ENCODE results near the gene CYP17A1.
A peak's percentile ranks its signal among the peaks of the same experiment; 100 is the strongest.
"Not testable (repeated sequence)": the region's sequence is repeated elsewhere in the genome, so short reads cannot be mapped to it uniquely, and the experiment has no call there.

The CYP17A1 gene

DNA sequence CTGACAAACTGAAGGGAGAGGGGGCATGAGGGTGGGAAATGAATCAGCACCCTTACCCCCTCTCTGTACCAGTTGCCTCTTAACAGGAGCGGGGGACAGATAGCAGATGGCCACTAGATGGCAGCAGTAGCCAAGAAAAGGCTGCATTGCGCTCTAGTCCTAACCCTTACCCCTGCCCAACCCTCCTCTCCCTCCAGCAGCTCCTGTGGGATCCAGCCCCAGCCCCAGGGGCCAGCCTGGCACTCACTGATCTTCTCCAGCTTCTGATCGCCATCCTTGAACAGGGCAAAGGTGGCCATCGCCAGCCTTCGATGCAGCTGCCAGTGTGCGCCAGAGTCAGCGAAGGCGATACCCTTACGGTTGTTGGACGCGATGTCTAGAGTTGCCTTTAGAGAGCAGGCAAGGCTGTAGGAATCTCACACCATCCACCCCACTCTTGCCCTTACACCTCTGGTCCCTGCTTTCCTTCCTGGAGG, 2.2 kb downstream of the CYP17A1 start:
- peak; percentile 66 for DNase-seq

DNA sequence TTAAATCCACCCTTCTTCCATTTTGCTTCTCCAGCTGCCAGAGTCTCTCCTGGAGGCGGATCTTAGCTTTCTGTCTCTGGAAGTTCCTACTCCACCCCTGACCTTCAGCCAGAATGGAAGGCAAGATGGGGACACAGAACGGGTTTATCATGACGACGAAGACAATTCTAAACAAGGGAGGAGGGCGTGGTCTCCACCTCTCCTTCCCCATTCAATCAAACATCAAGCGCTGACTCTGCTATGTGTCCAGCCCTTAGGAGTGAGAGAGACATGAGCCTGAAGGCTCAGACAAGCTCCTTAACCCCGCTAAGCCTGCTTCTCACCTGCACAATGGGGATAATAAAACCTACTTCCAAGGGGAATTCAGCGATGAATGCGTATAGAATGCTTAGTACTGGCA, 3.1 kb downstream of the CYP17A1 start:
- no peak for DNase-seq

DNA sequence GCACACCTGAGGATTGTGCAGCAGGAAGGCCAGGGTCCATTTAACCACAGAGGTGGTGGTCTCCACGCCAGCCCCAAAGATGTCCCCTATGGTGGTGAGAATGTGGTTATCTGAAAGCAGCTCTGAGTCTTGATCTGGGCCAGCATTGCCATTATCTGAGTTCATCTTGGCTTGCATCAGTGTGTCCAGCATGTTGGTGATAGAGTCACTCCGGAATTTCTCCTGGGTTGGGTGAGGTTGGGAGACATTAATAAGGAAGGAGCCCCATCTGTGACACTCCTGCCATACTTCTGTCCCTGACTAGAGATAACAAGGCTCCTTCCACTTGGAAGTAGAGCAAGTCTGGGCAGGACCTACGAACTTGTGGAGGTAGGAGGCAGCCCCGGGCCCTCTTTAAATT, 4.2 kb downstream of the CYP17A1 start:
- DNase-seq, result no peak

DNA sequence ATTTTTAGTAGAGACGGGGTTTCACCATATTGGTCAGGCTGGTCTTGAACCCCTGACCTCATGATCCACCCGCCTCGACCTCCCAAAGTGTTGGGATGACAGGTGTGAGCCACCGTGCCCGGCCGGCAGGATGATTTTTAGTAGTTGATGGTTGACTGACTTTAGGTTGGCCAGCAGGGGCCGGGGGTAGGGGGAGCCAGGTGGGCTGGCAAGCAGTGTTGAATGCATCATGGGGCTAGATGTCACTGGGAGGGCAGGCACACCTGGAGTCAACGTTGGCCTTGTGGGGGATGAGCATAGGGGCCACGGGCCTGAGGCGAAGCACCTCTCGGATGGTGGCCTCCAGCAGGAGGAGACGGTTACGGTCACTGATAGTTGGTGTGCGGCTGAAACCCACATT, 5.0 kb downstream of the CYP17A1 start:
- DNase-seq, result no peak

DNA sequence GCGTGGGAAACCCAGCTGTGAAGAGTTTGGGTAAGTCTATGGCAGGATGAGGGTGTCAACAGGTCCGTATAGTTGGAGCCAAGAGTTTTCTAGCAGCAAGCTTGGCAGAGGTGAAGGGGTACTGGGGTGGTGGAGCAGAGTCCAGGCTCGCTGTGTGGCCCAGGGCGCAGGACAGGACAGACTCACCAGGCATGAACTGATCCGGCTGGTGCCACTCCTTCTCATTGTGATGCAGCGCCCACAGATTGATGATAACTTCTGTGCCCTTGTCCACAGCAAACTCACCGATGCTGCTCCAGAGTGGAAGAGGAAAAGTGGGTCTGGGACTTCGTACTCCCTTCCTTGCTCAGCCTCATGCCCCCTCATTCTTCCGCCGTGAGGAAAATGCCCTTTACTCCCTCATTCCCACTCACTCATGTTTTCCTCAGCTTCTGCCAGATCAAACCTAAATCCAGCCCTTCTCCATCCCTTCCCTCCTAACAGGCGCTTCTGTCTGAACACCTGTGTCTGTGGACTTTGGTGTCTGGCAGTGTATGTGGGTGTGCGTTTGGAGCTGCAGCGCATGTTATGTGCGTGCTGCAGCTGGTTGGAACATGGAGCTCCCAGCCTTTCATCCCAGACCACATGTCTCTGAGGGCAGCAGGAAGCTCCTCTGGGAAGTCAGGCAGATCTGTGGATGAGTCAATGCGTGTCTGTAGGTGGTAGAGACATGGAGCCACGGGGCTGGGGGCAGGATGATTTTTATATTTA, 5.7 kb downstream of the CYP17A1 start:
- no peak for DNase-seq

DNA sequence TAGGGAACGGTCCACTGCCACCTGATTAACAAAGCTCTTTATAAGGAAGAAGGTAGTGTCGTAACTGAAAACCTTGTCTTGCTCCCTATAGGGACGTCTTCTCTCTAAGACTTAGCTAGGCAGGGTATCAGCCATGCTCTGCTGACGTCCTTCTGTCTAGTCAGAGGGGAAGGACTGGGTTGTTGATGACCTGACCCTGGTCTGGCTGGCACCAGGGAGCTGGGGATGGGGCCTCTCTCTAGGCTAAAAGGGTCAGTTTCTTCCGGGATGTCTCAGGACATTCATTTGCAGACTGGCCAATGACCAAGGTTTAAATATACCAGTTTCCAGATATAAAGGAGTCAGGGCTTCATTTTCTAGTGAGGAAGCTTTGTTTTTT, 9.6 kb downstream of the CYP17A1 start:
- DNase-seq, result no peak

DNA sequence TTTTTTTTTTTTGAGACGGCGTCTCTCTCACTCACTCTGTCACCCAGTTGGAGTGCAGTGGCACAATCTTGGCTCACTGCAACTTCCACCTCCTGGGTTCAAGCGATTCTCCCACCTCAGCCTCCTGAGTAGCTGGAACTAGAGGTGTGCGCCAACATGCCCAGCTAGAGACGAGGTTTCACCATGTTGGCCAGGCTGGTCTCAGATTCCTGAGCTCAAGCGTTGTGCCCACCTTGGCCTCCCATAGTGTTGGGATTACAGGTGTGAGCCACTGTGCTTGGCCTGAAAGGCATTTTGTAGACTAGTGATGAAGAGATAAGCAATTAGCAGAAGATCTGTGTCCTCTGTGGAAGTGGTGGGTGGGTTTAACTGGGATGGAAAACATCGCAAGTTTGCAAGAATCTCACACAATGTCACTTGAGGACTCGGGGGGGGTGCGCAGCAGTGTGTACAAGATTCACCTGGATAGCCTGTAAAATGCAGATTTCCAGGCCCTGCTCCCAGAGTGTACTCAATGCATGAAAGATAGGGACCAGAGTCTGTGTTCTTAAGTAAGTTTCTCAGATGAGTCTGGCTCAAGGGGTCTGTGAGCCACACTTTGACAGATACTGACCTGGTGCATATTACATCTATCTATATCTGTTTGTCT, 10.9 kb downstream of the CYP17A1 start:
- DNase-seq, result no peak

DNA sequence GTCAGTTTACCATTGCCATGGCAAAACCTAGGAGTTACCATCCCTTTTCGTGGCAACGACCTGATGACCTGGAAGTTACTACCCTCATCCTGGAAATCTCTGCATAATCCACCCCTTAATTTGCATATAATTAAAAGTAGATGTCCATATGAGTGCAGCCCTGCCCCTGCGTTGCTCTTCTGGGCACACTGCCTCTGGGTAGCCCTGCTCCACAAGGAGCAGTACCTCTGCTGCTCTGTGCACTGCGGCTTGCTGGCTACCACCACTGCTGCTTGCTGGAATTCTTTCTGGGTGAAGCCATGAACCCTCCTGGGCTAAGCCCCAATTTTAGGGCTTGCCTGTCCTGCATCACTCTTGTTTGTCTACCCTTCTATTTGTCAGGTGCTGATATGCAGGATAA, 12.5 kb downstream of the CYP17A1 start:
- no peak for DNase-seq

DNA sequence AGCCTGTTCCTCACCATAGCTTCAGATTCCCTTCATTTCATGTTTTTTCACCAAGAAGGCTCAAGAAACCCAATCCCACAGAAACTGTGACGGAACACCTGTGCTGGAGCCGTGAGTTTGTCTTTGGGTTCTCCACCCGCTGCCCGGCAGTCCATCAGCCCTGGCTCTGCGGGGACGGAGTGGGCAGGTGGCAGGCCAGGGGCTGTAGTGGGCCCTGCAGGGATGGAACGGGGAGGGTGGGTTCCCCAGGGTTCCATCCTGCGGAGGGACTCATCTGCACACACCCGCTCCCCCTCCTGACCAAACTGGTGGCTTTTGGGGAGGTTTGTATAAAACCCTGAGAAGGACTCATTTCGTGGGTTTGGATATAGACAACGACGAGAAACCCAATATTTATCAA, 15.0 kb downstream of the CYP17A1 start:
- no peak for DNase-seq

DNA sequence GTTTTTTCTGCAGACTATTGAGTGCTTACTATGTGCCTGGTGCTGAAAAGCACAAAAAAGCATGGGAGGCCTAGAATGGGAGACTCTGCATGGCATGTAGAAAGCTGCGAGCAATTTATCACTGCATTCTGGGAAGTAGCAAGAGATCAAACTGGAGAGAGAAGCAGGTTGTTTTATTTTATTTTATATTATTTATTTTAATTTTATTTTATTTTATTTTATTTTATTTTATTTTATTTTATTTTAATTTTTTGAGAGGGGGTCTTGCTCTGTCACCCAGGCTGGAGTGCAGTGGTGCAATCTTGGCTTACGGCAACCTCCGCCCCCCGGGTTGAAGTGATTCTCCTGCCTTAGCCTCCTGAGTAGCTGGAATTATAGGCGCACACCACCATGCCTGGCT, 17.2 kb downstream of the CYP17A1 start:
- DNase-seq, result not testable (repeated sequence)

DNA sequence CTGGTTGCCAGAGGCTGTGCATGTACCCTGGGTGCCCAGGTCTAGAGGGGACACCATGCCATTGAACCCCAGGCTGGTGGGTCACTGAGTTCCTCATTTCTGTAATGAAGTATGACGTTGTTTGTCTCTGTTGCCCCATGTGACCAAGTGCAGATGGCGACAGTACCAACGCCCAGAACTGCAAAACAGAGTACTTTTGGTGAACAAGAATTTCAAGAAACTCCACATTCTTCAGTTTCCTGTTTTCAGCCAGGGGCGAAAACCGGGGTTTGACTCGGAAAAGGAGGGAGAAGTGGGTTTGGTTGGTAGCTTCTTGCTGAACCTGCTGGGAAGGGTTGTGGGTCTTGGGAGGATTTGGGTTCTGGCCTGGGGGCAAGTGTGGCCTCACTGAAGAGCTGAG, 18.2 kb downstream of the CYP17A1 start:
- DNase-seq, result no peak

DNA sequence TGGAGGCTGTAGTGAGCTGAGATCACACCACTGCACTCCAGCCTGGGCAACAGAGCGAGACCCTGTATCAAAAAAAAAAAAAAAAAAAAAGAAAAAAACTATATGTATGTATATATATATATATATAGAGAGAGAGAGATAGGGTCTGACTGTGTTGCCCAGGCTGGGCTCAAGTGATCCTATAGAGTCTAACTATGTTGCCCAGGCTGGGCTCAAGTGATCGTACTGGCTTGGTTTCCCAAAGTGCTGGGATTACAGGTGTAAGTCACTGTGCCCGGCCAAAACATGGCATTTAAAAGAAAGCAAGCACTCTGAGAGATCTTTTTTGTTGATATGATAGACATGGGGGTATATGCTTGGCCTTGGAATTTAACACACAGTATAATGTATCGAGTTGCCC, 20.0 kb downstream of the CYP17A1 start:
- DNase-seq, result no peak

DNA sequence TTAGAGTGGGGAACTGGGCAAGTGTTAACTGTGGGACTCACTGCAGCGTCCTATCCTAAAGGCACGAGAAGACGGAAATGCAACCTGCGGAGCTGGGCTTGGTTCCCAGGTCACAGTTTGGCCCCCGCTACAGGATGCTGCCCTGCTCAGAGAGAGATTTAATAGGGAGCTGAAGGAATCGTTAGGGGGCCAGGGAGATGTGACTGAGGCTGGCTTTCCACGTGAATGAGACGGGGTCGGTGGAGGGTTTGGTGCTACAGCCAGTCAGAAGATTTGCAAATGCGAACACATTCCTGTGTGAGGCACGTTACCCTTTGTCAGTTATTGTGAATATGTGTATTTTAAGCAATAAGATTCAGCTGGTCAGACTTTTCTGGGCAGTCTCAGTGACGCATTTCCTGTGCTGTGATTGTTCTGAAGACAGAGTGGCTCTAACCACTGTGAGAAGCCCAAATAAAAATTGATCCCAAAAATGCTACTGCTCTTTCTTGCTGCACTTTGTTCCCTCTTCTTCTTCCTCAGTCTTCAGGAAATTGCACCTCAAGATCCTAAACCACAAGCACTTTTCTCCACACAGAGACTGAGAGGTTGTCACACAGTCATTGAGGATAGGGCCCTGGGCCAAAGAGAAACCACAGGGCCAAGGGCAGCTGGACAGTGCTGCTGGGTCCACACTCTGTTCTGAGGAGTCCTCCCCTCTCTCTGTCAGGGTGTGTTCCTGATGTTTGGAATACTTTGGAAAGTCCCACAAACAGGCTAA, 21.2 kb downstream of the CYP17A1 start:
- DNase-seq, result no peak

DNA sequence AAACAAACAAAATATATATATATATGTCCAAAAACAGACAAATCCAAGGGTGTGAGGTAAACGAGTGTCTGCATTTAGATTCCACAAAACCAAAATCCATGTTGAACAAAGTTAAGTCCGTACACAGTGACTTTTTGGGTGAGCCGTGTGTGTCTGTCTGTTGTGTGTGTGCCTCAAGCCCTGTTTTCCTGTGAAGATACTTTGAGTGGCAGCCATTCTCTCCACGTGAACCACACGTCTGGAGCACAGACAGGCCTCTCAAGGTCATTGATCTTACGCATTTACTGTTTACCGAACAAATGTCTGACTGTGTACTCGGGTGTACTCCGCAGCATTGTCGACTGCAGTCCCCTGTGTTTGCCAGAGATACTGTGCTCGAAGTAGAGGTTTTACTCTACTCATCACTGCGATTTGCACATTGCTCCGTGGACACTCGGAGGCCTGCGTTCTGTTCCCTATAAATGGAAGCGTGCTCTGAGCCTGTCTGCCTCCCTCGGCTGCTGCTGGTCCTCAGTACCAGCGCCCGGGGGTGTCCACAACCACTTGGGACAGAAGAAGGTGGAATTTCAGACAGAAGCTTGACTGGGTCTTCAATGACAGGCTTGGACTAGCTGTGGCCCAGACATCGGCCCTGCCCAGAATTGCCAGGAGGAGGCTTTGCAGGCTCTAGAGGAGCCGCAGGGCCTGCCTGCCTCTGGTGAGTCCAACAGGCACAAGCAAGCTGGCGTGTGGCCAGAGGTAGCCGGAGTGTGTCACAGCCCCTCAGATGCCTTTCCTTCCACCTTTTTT, 22.1 kb downstream of the CYP17A1 start:
- no peak for DNase-seq

DNA sequence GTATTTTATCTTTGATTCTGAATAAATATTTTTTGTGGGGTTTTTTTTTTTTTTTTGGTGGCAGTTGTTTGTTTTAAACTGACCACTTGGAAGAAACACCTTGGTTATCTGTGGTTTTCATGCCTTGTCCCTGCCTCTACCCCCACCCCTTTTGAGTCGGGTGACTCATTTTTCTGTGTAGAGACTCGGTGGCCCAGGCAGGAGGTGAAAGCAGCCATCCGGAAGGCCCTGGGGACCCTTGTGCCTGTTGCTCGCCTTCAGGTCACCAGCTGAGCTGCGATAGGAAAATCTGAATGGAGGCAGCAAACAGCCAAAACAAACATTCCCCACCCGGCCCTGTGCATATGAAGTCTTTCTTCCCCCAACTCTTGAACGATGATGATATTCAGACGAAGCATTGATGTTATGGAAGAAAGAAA, 22.8 kb downstream of the CYP17A1 start:
- no peak for DNase-seq

DNA sequence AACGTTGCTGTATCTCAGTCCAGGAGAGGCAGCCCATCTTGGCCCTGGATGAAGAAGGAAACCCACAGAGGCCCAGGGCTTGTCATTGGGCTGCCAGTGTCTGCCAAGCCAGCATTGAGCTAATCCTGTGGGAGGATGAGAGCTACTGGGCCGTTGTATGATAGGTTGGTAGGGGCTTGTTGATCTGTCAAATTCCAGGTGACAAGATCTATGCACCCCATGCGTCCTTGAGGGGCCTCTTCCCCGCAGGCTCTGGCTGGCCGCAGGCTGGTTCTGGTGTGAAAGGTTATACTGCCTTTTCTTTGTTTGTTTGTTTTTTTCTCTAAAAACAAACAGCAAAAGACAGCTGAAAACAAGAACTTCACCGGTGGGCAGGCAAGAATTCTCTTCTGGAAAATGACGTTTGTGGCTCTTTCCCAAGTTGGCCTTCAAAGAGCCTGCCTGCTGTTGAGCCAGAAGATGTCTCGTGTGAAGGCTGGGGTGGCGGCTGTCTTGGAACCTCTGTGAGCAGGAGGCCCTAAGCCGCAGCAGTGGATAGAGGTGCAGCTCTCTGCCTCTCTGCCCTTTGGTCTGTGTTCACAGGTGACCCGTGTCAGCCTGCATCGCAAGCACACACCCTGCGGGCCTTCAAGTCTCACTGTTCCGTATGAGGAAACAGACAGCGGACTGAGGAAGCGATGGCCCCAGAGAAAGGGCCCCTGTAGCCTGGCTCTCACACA, 23.3 kb downstream of the CYP17A1 start:
- no peak for DNase-seq

DNA sequence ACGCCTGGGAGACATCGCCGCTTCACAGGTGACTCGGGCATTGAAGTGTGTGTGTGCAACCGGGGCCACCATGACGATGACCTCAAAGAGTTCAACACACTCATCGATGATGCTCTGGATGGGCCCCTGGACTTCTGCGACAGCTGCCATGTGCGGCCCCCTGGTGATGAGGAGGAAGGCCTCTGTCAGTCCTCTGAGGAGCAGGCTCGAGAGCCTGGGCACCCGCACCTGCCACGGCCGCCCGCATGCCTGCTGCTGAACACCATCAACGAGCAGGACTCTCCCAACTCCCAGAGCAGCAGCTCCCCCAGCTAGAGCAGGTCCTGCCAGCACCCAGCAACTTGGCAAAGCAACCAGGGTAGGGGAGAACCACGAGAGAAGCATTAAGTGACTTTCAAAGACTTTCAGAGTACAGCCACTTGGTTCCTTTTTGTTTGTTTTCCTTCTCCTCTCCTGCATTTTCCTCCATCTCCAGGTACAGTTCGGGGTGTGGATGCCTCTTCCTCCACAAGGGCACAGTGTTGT, 24.1 kb downstream of the CYP17A1 start:
- DNase-seq, result no peak

DNA sequence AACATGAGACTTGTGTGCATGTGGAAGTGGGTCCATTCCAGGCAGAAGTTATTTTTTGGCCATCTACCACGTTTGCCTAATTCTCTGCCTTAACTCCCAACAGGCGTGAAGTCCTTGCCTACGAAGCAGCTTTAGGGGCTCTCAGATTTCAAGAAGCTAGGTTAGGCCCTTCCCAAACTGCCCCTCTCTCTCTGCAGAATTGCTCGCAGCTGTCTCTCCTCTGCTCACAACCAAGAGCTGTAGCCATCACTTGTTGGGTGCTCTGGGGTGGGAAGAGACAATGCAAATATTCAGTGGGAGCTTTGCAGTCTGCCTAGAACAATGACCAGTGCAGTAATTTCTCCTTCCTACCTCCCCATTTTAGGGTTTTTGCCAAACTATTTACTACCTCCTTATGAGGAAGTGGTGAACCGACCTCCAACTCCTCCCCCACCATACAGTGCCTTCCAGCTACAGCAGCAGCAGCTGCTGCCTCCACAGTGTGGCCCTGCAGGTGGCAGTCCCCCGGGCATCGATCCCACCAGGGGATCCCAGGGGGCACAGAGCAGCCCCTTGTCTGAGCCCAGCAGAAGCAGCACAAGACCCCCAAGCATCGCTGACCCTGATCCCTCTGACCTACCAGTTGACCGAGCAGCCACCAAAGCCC, 24.9 kb downstream of the CYP17A1 start:
- DNase-seq, result no peak

DNA sequence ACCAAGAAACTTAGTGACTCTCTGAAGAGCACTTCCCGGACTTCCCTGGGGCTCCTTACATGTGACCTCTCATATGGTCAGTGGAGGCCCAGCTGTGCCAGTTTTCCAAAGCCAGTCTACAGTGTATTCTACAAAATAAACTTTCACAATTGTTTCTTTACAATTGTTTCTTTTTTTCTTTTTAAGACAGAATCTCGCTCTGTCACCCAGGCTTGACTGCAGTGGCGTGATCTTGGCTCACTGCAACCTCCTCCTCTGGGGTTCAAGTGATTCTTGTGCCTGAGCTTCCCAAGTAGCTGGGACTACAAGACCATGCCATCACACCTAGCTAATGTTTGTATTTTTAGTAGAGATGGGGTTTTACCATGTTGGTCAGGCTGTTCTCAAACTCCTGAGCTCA, 25.9 kb downstream of the CYP17A1 start:
- no peak for DNase-seq

DNA sequence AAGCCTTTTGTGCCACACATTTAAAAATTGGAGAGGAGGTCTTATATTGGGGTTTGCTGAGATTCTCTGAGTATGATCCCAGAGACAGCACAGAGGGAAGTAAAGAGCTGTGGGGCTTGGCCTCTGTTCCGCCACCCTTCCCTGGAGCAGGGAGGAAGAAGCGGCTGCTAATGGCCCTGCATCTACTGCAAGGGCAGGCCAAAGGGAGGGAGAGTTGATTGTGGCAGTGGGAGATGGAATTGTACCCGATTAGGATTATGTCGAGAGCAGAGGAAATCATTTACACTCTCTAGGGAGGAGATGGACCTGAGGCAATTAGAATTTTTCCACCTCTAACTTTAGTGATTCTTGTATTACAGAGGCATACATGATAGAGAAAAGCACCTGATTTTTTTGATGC, 28.8 kb downstream of the CYP17A1 start:
- no peak for DNase-seq

DNA sequence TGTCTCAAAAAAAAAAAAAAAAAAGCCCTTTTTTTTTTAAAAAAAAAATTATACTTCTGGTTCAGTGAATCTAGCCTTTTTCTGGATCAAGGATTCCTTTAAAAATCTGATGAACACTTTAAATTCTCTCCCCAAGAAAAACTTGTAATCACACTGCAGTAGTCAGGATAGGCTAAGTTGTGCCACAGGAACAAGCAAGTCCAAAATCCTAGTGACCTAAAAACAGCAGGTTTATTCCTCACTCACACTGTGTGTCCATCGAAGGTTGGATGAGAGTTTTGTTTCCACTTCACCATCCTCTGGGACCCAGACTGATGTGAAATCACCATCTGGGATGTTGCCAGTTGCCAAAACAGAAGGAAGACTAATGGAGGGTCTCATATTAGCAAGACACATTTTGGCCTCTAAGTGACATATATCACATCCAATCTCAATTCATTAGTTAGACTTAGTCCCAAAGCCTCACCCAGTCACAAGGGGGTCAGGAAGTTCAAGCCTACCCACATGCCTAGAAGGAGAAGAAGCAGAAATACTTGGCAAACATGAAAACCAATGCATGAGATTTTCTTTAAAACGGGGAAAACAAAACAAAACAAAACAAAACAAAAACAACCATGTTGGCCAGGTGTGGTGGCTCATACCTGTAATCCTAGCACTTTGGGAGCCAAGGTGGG, 32.7 kb downstream of the CYP17A1 start:
- DNase-seq, result no peak

Measured in NCI-H345 (cell line).